SK-N-SH treated with all-trans-retinoic acid at 6 μM for 48 hours (cell line): ENCODE measurements around the gene MCAT.

Source experiments
- ATAC-seq: fragments of 200-7000 bp; cut with Tn5 transposase; 3 replicates; pipeline ENCODE4 v1.9.1; 2020; ENCODE audit warnings: mild to moderate bottlenecking, moderate library complexity
- ARNTL ChIP-seq: fragments of 450-650 bp; formaldehyde crosslinking; IDR thresholded peaks from 2 replicates; pipeline ENCODE4 v1.5.0; 2020; ENCODE audit warnings: low read depth, mild to moderate bottlenecking, moderate library complexity, borderline replicate concordance
- CSDC2 ChIP-seq: fragments of 250-450 bp; sonication (Bioruptor Pico); IDR thresholded peaks from 2 replicates; pipeline ENCODE4 v1.5.0; 2020; ENCODE audit warnings: mild to moderate bottlenecking, moderate library complexity
- ESRRG ChIP-seq: fragments of 250-450 bp; sonication (Bioruptor Pico); IDR thresholded peaks from 2 replicates; pipeline ENCODE4 v1.6.1; 2021; ENCODE audit warnings: mild to moderate bottlenecking
- GLIS3 ChIP-seq: fragments of 250-450 bp; sonication (Bioruptor Pico); IDR thresholded peaks from 2 replicates; pipeline ENCODE4 v1.5.0; 2020; ENCODE audit warnings: mild to moderate bottlenecking, moderate library complexity
- ISL1 ChIP-seq: fragments of 250-450 bp; sonication (Bioruptor Pico); IDR thresholded peaks from 2 replicates; pipeline ENCODE4 v2.1.2; 2022; ENCODE audit warnings: mild to moderate bottlenecking, moderate library complexity
- OSR1 ChIP-seq: fragments of 250-450 bp; sonication (Bioruptor Pico); IDR thresholded peaks from 2 replicates; pipeline ENCODE4 v1.8.0; 2022; ENCODE audit warnings: moderate library complexity, mild to moderate bottlenecking, inconsistent platforms
- PATZ1 ChIP-seq: fragments of 250-450 bp; sonication (Bioruptor Pico); IDR thresholded peaks from 2 replicates; pipeline ENCODE4 v1.8.0; 2020; ENCODE audit warnings: mild to moderate bottlenecking, moderate library complexity, borderline replicate concordance
- PPARA ChIP-seq: fragments of 250-450 bp; sonication (Bioruptor Pico); IDR thresholded peaks from 2 replicates; pipeline ENCODE4 v1.5.0; 2020; ENCODE audit warnings: mild to moderate bottlenecking, borderline replicate concordance
- RARB ChIP-seq: fragments of 250-450 bp; sonication (Bioruptor Pico); IDR thresholded peaks from 2 replicates; pipeline ENCODE4 v1.8.0; 2021; ENCODE audit warnings: mild to moderate bottlenecking, moderate library complexity
- SNAI2 ChIP-seq: fragments of 250-450 bp; sonication (Bioruptor Pico); IDR thresholded peaks from 2 replicates; pipeline ENCODE4 v1.5.0; 2020; ENCODE audit warnings: mild to moderate bottlenecking, moderate library complexity
- TCF4 ChIP-seq: fragments of 250-450 bp; sonication (Bioruptor Pico); IDR thresholded peaks from 2 replicates; pipeline ENCODE4 v1.8.0; 2021; ENCODE audit warnings: mild to moderate bottlenecking, moderate library complexity, borderline replicate concordance
- TOX ChIP-seq: fragments of 250-450 bp; sonication (Bioruptor Pico); IDR thresholded peaks from 2 replicates; pipeline ENCODE4 v1.8.0; 2021; ENCODE audit warnings: mild to moderate bottlenecking, moderate library complexity, borderline replicate concordance
- ZC3H10 ChIP-seq: fragments of 250-450 bp; sonication (Bioruptor Pico); IDR thresholded peaks from 2 replicates; pipeline ENCODE4 v1.5.1; 2021; ENCODE audit warnings: mild to moderate bottlenecking, moderate library complexity
- ZFP3 ChIP-seq: fragments of 250-450 bp; sonication (Bioruptor Pico); IDR thresholded peaks from 2 replicates; pipeline ENCODE4 v1.5.0; 2020; ENCODE audit warnings: mild to moderate bottlenecking, moderate library complexity
- ZFP30 ChIP-seq: fragments of 450-650 bp; formaldehyde crosslinking; IDR thresholded peaks from 2 replicates; pipeline ENCODE4 v1.5.0; 2022; ENCODE audit warnings: mild to moderate bottlenecking, moderate library complexity
- ZNF565 ChIP-seq: fragments of 450-650 bp; formaldehyde crosslinking; conservative IDR thresholded peaks from 2 replicates; pipeline ENCODE4 v1.5.0; 2020; ENCODE audit warnings: low read depth, mild to moderate bottlenecking, moderate library complexity
- ZNF70 ChIP-seq: fragments of 450-650 bp; formaldehyde crosslinking; IDR thresholded peaks from 2 replicates; pipeline ENCODE4 v1.5.0; 2020; ENCODE audit warnings: mild to moderate bottlenecking, moderate library complexity
- ZNF8 ChIP-seq: fragments of 450-650 bp; formaldehyde crosslinking; IDR thresholded peaks from 2 replicates; pipeline ENCODE4 v1.5.0; 2020; ENCODE audit warnings: mild to moderate bottlenecking, moderate library complexity
- TF ChIP-seq, protein P1 (sequence below): fragments of 250-450 bp; sonication (Bioruptor Pico); IDR thresholded peaks from 2 replicates; pipeline ENCODE4 v1.5.1; 2021; ENCODE audit warnings: mild to moderate bottlenecking, moderate library complexity
- TF ChIP-seq, protein P2 (sequence below): fragments of 250-450 bp; sonication (Bioruptor Pico); IDR thresholded peaks from 2 replicates; pipeline ENCODE4 v1.5.0; 2020; ENCODE audit warnings: mild to moderate bottlenecking, moderate library complexity
- TF ChIP-seq, protein P3 (sequence below): fragments of 250-450 bp; sonication (Bioruptor Pico); IDR thresholded peaks from 2 replicates; pipeline ENCODE4 v1.5.1; 2020; ENCODE audit warnings: low read depth, mild to moderate bottlenecking, moderate library complexity

MCAT gene

DNA sequence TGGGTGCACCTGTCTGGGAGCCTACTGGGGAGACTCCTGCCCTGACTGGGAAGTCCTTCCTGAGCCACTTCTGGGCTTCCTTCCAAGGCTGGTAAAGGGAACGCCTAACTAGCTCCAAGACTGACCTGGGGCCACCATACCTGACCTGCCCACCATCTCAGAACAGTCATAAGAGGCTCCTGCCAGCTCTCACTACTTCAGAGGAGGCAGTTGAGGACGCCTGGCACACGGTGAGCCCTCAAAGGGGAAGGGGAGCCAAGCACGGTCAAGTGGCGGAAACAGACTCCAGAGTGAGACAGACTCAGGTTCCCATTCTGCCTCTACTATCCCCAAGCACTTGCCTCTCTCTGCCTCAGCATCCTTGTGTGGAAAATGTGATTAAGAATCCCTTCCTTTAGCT is 7.6 kb downstream of the MCAT start:
- no peak for TF ChIP-seq ARNTL (CRISPR knock-in tag)
- no peak for TF ChIP-seq TOX (CRISPR knock-in tag)
- no peak for TF ChIP-seq ZFP30 (CRISPR knock-in tag)
- TF ChIP-seq ZC3H10 (CRISPR knock-in tag) = no peak
- TF ChIP-seq, protein P1, sequence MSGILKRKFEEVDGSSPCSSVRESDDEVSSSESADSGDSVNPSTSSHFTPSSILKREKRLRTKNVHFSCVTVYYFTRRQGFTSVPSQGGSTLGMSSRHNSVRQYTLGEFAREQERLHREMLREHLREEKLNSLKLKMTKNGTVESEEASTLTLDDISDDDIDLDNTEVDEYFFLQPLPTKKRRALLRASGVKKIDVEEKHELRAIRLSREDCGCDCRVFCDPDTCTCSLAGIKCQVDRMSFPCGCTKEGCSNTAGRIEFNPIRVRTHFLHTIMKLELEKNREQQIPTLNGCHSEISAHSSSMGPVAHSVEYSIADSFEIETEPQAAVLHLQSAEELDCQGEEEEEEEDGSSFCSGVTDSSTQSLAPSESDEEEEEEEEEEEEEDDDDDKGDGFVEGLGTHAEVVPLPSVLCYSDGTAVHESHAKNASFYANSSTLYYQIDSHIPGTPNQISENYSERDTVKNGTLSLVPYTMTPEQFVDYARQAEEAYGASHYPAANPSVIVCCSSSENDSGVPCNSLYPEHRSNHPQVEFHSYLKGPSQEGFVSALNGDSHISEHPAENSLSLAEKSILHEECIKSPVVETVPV (CRISPR knock-in tag) = no peak
- no peak for TF ChIP-seq ESRRG (CRISPR knock-in tag)
- no peak for TF ChIP-seq ZNF565 (CRISPR knock-in tag)
- no peak for TF ChIP-seq GLIS3 (CRISPR knock-in tag)
- TF ChIP-seq ISL1 (CRISPR knock-in tag) = no peak
- TF ChIP-seq TCF4 = no peak
- no peak for TF ChIP-seq ZNF8
- no peak for TF ChIP-seq SNAI2 (CRISPR knock-in tag)
- TF ChIP-seq CSDC2 (CRISPR knock-in tag) = no peak
- TF ChIP-seq, protein P2, sequence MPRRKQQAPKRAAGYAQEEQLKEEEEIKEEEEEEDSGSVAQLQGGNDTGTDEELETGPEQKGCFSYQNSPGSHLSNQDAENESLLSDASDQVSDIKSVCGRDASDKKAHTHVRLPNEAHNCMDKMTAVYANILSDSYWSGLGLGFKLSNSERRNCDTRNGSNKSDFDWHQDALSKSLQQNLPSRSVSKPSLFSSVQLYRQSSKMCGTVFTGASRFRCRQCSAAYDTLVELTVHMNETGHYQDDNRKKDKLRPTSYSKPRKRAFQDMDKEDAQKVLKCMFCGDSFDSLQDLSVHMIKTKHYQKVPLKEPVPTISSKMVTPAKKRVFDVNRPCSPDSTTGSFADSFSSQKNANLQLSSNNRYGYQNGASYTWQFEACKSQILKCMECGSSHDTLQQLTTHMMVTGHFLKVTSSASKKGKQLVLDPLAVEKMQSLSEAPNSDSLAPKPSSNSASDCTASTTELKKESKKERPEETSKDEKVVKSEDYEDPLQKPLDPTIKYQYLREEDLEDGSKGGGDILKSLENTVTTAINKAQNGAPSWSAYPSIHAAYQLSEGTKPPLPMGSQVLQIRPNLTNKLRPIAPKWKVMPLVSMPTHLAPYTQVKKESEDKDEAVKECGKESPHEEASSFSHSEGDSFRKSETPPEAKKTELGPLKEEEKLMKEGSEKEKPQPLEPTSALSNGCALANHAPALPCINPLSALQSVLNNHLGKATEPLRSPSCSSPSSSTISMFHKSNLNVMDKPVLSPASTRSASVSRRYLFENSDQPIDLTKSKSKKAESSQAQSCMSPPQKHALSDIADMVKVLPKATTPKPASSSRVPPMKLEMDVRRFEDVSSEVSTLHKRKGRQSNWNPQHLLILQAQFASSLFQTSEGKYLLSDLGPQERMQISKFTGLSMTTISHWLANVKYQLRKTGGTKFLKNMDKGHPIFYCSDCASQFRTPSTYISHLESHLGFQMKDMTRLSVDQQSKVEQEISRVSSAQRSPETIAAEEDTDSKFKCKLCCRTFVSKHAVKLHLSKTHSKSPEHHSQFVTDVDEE (CRISPR knock-in tag) = no peak
- TF ChIP-seq, protein P3, sequence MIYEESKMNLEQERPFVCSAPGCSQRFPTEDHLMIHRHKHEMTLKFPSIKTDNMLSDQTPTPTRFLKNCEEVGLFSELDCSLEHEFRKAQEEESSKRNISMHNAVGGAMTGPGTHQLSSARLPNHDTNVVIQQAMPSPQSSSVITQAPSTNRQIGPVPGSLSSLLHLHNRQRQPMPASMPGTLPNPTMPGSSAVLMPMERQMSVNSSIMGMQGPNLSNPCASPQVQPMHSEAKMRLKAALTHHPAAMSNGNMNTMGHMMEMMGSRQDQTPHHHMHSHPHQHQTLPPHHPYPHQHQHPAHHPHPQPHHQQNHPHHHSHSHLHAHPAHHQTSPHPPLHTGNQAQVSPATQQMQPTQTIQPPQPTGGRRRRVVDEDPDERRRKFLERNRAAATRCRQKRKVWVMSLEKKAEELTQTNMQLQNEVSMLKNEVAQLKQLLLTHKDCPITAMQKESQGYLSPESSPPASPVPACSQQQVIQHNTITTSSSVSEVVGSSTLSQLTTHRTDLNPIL (CRISPR knock-in tag) = no peak
- TF ChIP-seq RARB (CRISPR knock-in tag) = no peak
- TF ChIP-seq PATZ1 (CRISPR knock-in tag) = no peak
- ATAC-seq = no peak

GRCh38 chr22:43134553-43134952 is 8.6 kb downstream of the MCAT start:
- ATAC-seq = no peak
- TF ChIP-seq RARB (CRISPR knock-in tag) (no peak), OSR1 (CRISPR knock-in tag) (no peak)

DNA sequence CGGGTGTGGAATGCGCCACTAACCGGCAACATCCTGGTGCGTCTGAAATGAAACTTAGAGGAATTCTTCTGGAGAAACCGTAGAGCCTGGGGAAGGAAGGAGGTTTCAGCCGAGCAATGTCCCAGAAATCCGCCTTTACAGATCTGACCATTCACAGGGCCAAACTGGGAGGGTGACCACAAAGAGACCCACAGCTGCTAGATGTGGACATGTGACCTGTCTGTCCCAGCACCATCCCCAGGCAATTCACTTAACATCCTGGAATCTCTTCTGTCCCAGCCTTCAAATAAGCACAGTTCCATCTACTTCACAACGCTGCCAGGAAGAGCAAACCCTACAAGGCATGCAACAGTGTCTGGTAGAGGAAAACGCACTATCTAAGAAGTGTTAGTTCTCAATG is 9.8 kb downstream of the MCAT start:
- no peak for ATAC-seq
- TF ChIP-seq PPARA = no peak
- TF ChIP-seq SNAI2 (CRISPR knock-in tag) = no peak
- TF ChIP-seq TOX (CRISPR knock-in tag) = no peak
- TF ChIP-seq GLIS3 (CRISPR knock-in tag) = no peak
- TF ChIP-seq, protein P2 (CRISPR knock-in tag) = no peak
- no peak for TF ChIP-seq TCF4
- TF ChIP-seq, protein P3 (CRISPR knock-in tag) = no peak
- no peak for TF ChIP-seq ZNF8
- no peak for TF ChIP-seq ZNF565 (CRISPR knock-in tag)
- no peak for TF ChIP-seq ZNF70
- no peak for TF ChIP-seq PATZ1 (CRISPR knock-in tag)
- TF ChIP-seq ZFP3 = no peak
